ENCODE measurements around the gene RAB40B.

RAB40B gene

DNA sequence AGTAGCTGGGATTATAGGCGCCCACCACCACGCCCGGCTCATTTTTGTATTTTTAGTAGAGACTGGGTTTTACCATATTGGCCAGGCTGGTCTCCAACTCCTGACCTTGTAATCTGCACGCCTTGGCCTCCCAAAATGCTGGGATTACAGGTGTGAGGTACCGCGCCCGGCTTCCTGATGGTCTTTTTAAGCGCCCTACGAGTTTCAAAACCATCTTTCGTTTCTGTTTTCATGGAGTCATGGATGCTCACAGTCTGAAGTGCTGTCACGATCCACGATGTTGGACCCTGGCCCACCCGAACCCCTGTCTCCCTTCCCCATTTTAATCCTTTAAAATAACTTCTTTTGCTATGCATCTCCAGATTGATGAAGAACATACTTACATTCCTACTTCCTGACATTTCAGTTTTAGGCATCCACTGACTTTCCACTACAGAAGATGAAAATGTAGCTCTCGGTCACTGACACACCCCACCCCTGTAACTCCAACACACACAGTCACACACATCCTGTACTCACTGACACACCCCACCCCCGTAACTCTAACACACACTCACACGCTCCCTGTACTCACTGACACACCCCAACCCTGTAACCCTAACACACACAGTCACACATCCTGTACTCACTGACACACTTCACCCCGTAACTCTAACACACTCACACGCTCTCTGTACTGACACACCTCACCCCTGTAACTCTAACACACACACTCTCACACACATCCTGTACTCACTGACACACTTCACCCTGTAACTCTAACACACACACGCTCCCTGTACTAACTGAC is 27.6 kb downstream of the RAB40B start:
- in situ Hi-C loops (cut with HindIII; ENCODE audit: low sequenced_read_pairs) = no loop called here

- in situ Hi-C loops (cut with HindIII; ENCODE audit: low sequenced_read_pairs) = no loop called here
Measured at GRCh38 chr17:82668631-82669099, 29.8 kb downstream of the RAB40B start.

GRCh38 chr17:82668024-82668630 is 30.4 kb downstream of the RAB40B start:
- in situ Hi-C loops (cut with HindIII; ENCODE audit: low sequenced_read_pairs) = no loop called here

- in situ Hi-C loops (cut with HindIII; ENCODE audit: low sequenced_read_pairs) = no loop called here
Measured at GRCh38 chr17:82667668-82668000, 30.9 kb downstream of the RAB40B start.

- in situ Hi-C loops (cut with HindIII; ENCODE audit: low sequenced_read_pairs) = no loop called here
Measured at GRCh38 chr17:82666931-82667667, 31.4 kb downstream of the RAB40B start.

- in situ Hi-C loops (cut with HindIII; ENCODE audit: low sequenced_read_pairs) = no loop called here
Measured at GRCh38 chr17:82665891-82666290, 32.6 kb downstream of the RAB40B start.

DNA sequence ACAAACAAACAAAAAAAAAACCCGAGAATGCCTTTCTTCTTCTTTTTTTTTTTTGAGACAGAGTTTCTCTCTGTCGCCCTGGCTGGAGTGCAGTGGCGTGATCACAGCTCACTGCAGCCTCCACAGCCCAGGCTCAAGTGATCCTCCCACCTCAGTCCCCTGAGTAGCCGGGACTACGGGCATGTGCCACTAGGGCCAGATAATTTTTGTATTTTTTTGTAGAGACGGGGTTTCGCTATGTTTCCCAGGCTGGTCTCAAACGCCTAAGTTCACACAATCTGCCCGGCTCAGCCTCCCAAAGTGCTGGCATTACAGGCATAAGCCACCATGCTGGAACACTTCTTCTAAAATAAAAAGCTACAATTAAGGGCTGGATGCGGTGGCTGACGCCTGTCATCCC is 33.3 kb downstream of the RAB40B start:
- in situ Hi-C loops (cut with HindIII; ENCODE audit: low sequenced_read_pairs) = no loop called here

DNA sequence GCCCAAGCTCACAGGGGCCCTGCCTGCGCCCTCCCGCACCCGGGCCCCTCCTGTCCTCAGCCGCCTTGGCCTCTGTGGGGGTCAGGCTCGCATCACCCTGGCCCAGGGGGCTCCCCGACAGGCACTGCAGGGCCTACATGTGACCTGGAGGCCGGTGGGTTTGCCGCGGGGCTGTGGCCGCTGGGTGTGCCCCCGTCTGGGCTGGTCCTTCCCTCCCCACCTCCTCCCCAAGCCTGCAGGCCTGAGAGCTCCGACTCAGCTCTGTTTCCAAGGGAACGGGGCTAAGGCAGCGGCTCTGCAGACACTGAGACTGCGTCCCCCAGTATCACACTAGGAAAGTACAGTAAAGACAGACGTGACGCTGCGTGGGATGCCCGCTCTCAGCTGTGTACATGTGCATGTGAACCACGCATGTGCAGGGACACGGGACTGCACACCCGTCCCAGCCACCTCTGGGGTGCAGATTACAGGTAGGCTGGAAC is 33.8 kb downstream of the RAB40B start:
- in situ Hi-C loops (cut with HindIII; ENCODE audit: low sequenced_read_pairs) = no loop called here

GRCh38 chr17:82664276-82664575 is 34.3 kb downstream of the RAB40B start:
- in situ Hi-C loops (cut with HindIII; ENCODE audit: low sequenced_read_pairs) = no loop called here

DNA sequence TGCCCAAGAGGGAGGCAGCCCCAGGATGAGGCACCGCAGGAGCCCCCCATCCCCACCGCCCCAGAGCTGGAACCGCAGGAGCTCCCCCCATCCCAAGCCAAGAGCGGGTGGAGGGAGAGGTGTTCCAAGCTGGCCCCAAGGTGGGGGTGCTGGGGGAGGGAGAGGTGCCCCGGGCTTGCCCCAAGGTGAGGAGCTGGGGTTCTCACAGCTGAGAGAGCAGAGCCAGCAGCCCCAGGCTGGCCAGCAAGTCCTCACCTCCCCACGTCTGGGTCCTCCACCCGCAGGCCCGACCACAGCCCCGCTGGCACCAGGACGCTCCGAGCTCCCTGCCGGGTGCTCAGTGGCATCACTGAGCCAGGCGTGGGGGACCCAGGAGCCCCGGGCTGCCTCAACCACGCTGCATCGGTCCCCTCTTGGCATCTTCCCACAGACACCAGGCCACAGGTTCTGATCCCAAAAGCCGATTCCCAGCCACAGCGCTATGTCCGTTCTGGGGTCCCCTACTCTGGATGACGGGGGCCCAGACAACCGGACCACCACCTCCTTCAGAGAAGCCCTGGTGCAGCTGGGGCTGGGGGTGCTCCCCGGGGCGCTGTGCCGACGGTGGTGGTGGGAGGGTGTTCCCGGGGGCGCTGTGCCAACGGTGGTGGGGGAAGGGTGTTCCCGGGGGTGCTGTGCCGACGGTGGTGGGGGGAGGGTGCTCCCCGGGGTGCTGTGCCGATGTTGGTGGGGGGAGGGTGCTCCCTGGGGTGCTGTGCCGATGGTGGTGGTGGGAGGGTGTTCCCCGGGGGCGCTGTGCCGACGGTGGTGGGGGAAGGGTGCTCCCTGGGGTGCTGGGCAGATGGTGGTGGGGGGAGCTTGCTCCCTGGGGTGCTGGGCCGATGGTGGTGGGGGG is 34.9 kb downstream of the RAB40B start:
- in situ Hi-C loops (cut with HindIII; ENCODE audit: low sequenced_read_pairs) = no loop called here

- in situ Hi-C loops (cut with HindIII; ENCODE audit: low sequenced_read_pairs) = no loop called here
Measured at GRCh38 chr17:82662711-82663261, 35.7 kb downstream of the RAB40B start.

DNA sequence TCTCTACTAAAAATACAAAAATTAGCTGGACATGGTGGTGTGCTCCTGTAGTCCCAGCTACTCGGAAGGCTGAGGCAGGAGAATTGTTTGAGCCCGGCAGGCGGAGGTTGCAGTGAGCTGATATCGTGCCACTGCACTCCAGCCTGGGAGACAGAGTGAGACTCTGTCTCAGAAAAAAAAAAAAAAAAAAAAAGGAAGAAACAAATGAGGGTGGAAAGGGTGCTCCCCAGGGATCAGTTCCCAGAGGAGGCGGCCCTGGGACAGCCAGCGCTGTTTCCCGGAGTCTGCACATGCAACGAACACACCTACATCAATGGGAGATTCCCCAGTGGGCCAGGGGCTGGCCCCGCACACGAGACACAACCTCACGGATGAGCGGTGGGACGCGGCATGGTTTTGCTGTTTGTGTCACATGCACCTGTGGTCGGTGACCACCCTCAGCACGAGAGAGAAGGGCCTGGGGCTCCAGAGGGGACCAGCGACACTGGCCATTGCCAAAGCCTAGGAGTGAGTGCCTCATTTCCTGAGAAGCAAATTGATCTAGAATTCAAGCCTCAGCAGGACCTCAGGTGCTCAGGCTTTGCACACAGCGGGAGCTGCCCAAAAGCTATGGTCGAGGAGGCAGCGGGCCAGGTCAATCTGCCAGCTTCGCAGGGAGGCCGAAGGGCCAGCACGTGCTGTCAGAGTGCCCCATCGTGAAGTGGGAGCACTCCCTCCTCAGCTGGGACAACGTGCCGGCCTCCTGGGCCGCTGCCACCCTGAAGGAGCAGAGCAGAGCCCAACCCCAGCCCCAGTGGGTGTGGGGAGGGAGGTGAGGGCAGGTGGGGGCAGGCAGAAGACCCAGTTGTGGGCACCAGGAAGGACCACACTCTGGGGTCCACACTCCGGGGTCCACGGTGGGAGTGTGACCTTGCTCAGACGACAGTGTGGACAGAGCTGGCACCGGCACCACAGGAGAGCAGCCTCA is 36.5 kb downstream of the RAB40B start:
- in situ Hi-C loops (cut with HindIII; ENCODE audit: low sequenced_read_pairs) = no loop called here

- in situ Hi-C loops (cut with HindIII; ENCODE audit: low sequenced_read_pairs) = no loop called here
Measured at GRCh38 chr17:82659886-82660285, 38.6 kb downstream of the RAB40B start.

DNA sequence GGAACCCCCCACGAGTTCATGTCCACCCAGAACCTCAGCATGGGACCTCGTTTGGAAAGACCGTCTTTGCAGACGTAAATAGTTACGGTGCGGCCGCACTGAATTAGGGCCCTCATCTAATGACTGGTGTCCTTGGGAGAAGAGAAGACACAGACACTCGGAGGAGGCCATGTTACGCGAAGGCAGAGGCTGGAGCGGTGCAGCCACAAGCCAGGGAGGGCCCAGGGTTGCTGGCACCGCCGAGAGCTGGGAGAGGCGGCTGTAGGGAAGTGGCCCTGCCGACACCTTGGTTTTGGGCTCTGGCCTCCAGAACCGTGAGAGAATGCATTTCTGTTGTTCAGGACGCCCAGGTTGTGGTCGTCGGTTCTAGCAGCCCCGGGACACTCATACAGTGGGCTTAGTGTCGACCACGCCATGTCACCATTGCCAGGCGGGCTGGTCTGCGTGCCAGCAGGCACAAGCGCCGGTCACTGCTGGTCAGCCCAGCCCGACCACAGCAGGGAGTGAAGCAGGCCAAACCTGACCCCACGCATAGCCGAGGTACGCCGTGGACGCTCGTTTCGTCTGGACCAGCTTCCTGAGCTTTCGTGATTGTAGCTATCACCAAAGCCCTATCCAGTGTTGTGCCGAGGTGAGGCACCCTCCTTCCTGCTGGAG is 39.6 kb downstream of the RAB40B start:
- in situ Hi-C loops (cut with HindIII; ENCODE audit: low sequenced_read_pairs) = no loop called here

DNA sequence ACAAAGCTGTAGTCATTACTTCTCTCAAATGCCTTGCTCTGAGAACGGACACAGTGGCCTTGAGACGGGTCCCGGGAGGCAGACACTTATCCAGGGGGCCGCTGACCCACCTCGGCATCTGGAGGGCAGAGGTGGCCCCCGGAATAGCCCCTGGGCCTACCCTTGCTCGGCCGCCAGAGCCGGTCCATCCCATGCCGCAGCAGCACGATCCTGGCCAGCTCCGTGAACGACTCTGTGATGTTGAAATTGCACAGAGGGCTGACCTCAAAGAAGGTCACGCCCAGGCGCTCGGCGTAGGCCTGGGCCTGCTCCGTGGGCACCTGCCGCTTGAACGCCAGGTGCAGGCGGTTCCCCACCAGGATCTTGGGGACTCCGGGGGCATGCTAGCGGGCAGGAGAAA is 40.2 kb downstream of the RAB40B start:
- in situ Hi-C loops (cut with HindIII; ENCODE audit: low sequenced_read_pairs) = no loop called here

- in situ Hi-C loops (cut with HindIII; ENCODE audit: low sequenced_read_pairs) = no loop called here
Measured at GRCh38 chr17:82657926-82658325, 40.6 kb downstream of the RAB40B start.

DNA sequence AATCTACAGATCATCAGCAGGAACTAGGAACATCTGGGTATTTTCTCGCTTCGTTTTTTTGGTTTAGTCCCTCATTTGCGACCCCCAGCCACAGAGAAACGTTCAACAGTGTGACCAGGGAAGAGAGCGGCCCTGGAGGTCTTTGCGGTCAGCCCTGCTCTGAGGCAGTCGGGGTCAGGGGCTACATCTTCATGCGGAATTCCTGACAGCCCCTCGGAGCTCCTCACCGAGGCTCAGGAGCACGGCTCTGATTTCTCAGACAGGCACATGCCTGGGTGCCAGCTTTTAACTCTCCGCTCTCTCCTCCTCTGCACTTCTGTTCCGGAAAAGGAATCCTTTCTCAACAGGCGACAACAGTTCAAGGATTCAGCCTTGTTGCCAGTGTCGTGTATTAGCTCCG is 42.2 kb downstream of the RAB40B start:
- in situ Hi-C loops (cut with HindIII; ENCODE audit: low sequenced_read_pairs) = no loop called here

- in situ Hi-C loops (cut with HindIII; ENCODE audit: low sequenced_read_pairs) = no loop called here
Measured at GRCh38 chr17:82655523-82655922, 43.0 kb downstream of the RAB40B start.

DNA sequence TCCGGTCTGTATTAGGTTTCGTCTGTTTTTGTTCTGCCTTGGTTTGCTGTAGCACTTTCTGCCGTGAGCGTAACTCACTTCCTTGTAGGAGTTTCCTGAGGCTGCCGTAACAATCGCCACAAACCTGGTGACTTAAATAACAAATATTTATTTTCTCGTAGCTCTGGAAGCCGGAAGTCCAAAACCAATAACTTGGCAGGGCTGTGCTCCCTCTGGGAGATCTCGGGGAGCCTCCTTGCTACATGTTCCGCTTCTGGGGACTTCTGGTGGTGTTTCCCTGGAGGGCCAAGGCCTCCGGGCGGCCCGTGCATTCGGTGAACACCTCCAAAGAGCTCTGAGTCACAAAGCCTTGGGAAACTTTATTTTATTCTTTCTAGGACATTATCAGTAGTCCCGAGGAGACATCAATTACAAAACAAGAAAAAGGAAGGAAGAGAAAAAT is 43.4 kb downstream of the RAB40B start:
- in situ Hi-C loops (cut with HindIII; ENCODE audit: low sequenced_read_pairs) = no loop called here
